ENCODE measurements around the gene PHPT1. TPM values are rescaled to one million over a fixed set of nuclear protein-coding genes. Genes with fewer than 3 reads are reported as not detected.

Gene PHPT1
- total RNA-seq, 2 experiments from 2014 or later, result 104 to 105 TPM

GRCh38 chr9:136888454-136888853 is 39.2 kb downstream of the PHPT1 start:
- POLR2A ChIA-PET, result interaction anchor here (4.2 kb wide), 1 partner anchor 13 kb away, joined by 30 read pairs; no protein-coding TSS in a partner anchor
- CTCF ChIA-PET, result interaction anchor here (0.9 kb wide), 1 partner anchor 45 kb away, joined by 3 read pairs; no protein-coding TSS in a partner anchor

- POLR2A ChIA-PET, result no interaction called here
Measured at GRCh38 chr9:136889858-136890257, 40.6 kb downstream of the PHPT1 start.

GRCh38 chr9:136890661-136891060 is 41.5 kb downstream of the PHPT1 start:
- POLR2A ChIA-PET, result no interaction called here
- CTCF ChIA-PET, result no interaction called here

More at GRCh38 chr9:136889858-136890257, 40.6 kb downstream of the PHPT1 start:
- CTCF ChIA-PET, result no interaction called here

- ChIA-PET POLR2A (interaction anchor here (0.6 kb wide), 1 partner anchor 16 kb away, joined by 7 read pairs; no protein-coding TSS in a partner anchor), CTCF (no interaction called here)
Measured at GRCh38 chr9:136896027-136896426, 46.8 kb downstream of the PHPT1 start.

- ChIA-PET CTCF (interaction anchor here (1.3 to 1.4 kb wide), 2 partner anchors 23 to 56 kb away, joined by 3 read pairs; partner anchors contain the start of gene AJM1), POLR2A (interaction anchor here (1.0 kb wide), 1 partner anchor 12 kb away, joined by 3 read pairs; the partner anchor contains the start of gene TRAF2)
Measured at GRCh38 chr9:136898483-136899100, 49.4 kb downstream of the PHPT1 start.

- ChIA-PET POLR2A (interaction anchor here (1.0 kb wide), 1 partner anchor 13 kb away, joined by 3 read pairs; the partner anchor contains the start of gene TRAF2), CTCF (interaction anchor here (1.3 to 1.4 kb wide), 2 partner anchors 22 to 57 kb away, joined by 3 read pairs; partner anchors contain the start of gene AJM1)
Measured at GRCh38 chr9:136899196-136899595, 50.0 kb downstream of the PHPT1 start.

- ChIA-PET POLR2A (interaction anchor here (2.4 kb wide), 1 partner anchor 14 kb away, joined by 30 read pairs; the partner anchor contains the start of gene TRAF2), CTCF (interaction anchor here (1.1 kb wide), 1 partner anchor 9 kb away, joined by 3 read pairs; no protein-coding TSS in a partner anchor)
Measured at GRCh38 chr9:136900556-136900955, 51.3 kb downstream of the PHPT1 start.

Other genes starting within 250 kb of the PHPT1 start
- gene EGFL7, start 186.5 kb upstream of the PHPT1 start, total RNA-seq, result under 1 TPM; 0.69 to 0.70 TPM
- 10 to 100 TPM; 16.2 to 18.5 TPM for gene AGPAT2, start 162.0 kb upstream of the PHPT1 start, total RNA-seq
- gene DIPK1B, start 136.8 kb upstream of the PHPT1 start, total RNA-seq, result not detected
- gene LCN10, start 106.5 kb upstream of the PHPT1 start, total RNA-seq, result 1 to 10 TPM; 1.1 to 1.6 TPM
- gene LCN6, start 100.9 kb upstream of the PHPT1 start, total RNA-seq, result not detected
- not detected for gene LCN8, start 91.2 kb upstream of the PHPT1 start, total RNA-seq
- not detected for gene LCN15, start 84.9 kb upstream of the PHPT1 start, total RNA-seq
- gene TMEM141, start 58.1 kb upstream of the PHPT1 start, total RNA-seq, result 10 to 100 TPM; 48.4 to 53.3 TPM
- gene CCDC183, start 53.1 kb upstream of the PHPT1 start, total RNA-seq, result under 1 TPM in 1 of 2 experiments, not detected in 1; 0.46 TPM
- gene RABL6, start 41.5 kb upstream of the PHPT1 start, total RNA-seq, result 100 to 1,000 TPM; 101 to 106 TPM
- 1 to 10 TPM; 3.8 to 3.9 TPM for gene AJM1, start 6.9 kb upstream of the PHPT1 start, total RNA-seq
- 10 to 100 TPM; 14.1 to 15.3 TPM for gene MAMDC4, start 2.9 kb downstream of the PHPT1 start, total RNA-seq
- gene EDF1, start 16.9 kb downstream of the PHPT1 start, total RNA-seq, result 100 to 1,000 TPM; 320 to 322 TPM
- 10 to 100 TPM; 48.1 to 55.0 TPM for gene TRAF2, start 37.1 kb downstream of the PHPT1 start, total RNA-seq
- gene FBXW5, start 95.3 kb downstream of the PHPT1 start, total RNA-seq, result 10 to 100 TPM; 81.2 to 82.1 TPM
- gene C8G, start 95.8 kb downstream of the PHPT1 start, total RNA-seq, result under 1 TPM in 1 of 2 experiments, not detected in 1; 0.69 TPM
- gene LCN12, start 102.9 kb downstream of the PHPT1 start, total RNA-seq, result under 1 TPM; 0.73 to 0.89 TPM
- gene PTGDS, start 128.1 kb downstream of the PHPT1 start, total RNA-seq, result not detected
- gene LCNL1, start 133.6 kb downstream of the PHPT1 start, total RNA-seq, result under 1 TPM in 1 of 2 experiments, not detected in 1; 0.10 TPM
- 10 to 100 TPM; 66.9 to 74.6 TPM for gene PAXX, start 143.0 kb downstream of the PHPT1 start, total RNA-seq
- gene CLIC3, start 147.2 kb downstream of the PHPT1 start, total RNA-seq, result not detected
- gene ABCA2, start 178.8 kb downstream of the PHPT1 start, total RNA-seq, result 10 to 100 TPM in 1 of 2 experiments, 1 to 10 TPM in 1; 9.8 to 10.3 TPM
- gene FUT7, start 182.7 kb downstream of the PHPT1 start, total RNA-seq, result under 1 TPM in 1 of 2 experiments, not detected in 1; 0.06 TPM
- gene NPDC1, start 196.8 kb downstream of the PHPT1 start, total RNA-seq, result 10 to 100 TPM; 28.2 to 31.4 TPM
- gene ENTPD2, start 204.7 kb downstream of the PHPT1 start, total RNA-seq, result not detected
- 10 to 100 TPM; 16.4 to 16.5 TPM for gene SAPCD2, start 221.1 kb downstream of the PHPT1 start, total RNA-seq
- gene UAP1L1, start 228.1 kb downstream of the PHPT1 start, total RNA-seq, result 10 to 100 TPM; 27.2 to 29.6 TPM
- 10 to 100 TPM; 30.0 to 34.1 TPM for gene MAN1B1, start 237.6 kb downstream of the PHPT1 start, total RNA-seq

All from activated CD8-positive, alpha-beta memory T cell treated with anti-CD3 and anti-CD28 coated beads for 36 hours (primary cell).